Measurements from ENCODE around the gene GAS7. TPM values are rescaled to one million over a fixed set of nuclear protein-coding genes. Genes with fewer than 3 reads are reported as not detected.

GAS7 gene
- total and polyA plus RNA-seq, 9 of the 15 experiments (the other 6 are each of a cell fraction or from before 2014, with no cell fraction given): 0.11 to 0.33 TPM; not detected in 7

- Histone ChIP-seq H3K9ac (ENCODE audit: insufficient read depth in 1 of 2, low read depth in 2 of 2, low read length in 2 of 2) (no peak overlapping the region), H3K9me3 (replicated peaks; ENCODE audit: control insufficient read depth, insufficient read depth, low read depth, low read length) (no peaks in the 10 kb centered on the region), H3K9me1 (ENCODE audit: control insufficient read depth, insufficient read depth, low read length) (no peaks in the 10 kb centered on the region), H2AFZ (ENCODE audit: low read depth, low read length) (no peak overlapping the region), H3K4me2 (ENCODE audit: insufficient read depth, low read length) (no peak overlapping the region), H3K4me1 (replicated peaks in 1 of 2; ENCODE audit: control insufficient read depth in 2 of 2, insufficient read depth in 2 of 2, low read length in 2 of 2) (no peaks in the 10 kb centered on the region), H3K27ac (ENCODE audit: extremely low read depth, low read depth, low read length) (no peak overlapping the region), H3K4me3 (no peak overlapping the region), H3K36me3 (ENCODE audit: control insufficient read depth, insufficient read depth, low read length) (no peaks in the 10 kb centered on the region), H3K27me3 (ENCODE audit: control insufficient read depth in 2 of 2, insufficient read depth in 2 of 2, low read length in 2 of 2) (no peaks in the 10 kb centered on the region), H3K79me2 (ENCODE audit: control insufficient read depth, insufficient read depth, low read length) (no peaks in the 10 kb centered on the region), H4K20me1 (replicated peaks; ENCODE audit: control insufficient read depth, insufficient read depth, low read length) (no peaks in the 10 kb centered on the region)
- no peak for ATAC-seq
- CTCF ChIA-PET (ENCODE audit: low intra/inter-chr PET ratio): no interaction called here
- no peak for FAIRE-seq
- DNase-seq (ENCODE audit: extremely low read depth in 1 of 4, low spot score in 3 of 4): no peak
- in situ Hi-C loops (cut with MboI): no loop called here
- intact Hi-C loops (cut with micrococcal nuclease): no loop called here
- BruUV-seq (replicated peaks): no TSS peak
- WGBS (ENCODE audit: insufficient coverage, low coverage, missing lambda C conversion rate): 0% methylated on average over 1 of the region's 2 CpGs
- POLR2A ChIA-PET: no interaction called here
- no peak for TF ChIP-seq EWSR1 (IDR thresholded peaks at IDR 0.05; ENCODE audit: borderline replicate concordance, low read depth, partially characterized antibody)
- no peak for TF ChIP-seq BRF1 (IDR thresholded peaks at IDR 0.05; ENCODE audit: borderline replicate concordance, extremely low read depth, insufficient read length)
- no peak for TF ChIP-seq TAF1 (IDR thresholded peaks at IDR 0.05; ENCODE audit: control insufficient read depth, extremely low read depth, insufficient read depth, low read length, severe bottlenecking)
- TF ChIP-seq HNRNPLL (IDR thresholded peaks at IDR 0.05; ENCODE audit: low read depth, low read length, poor library complexity, severe bottlenecking): no peak
- TF ChIP-seq TEAD1 (CRISPR knock-in tag; IDR thresholded peaks at IDR 0.05): no peak
- no peak for TF ChIP-seq ZNF395 (CRISPR knock-in tag; IDR thresholded peaks at IDR 0.05)
- no peak for TF ChIP-seq ZNF318 (IDR thresholded peaks at IDR 0.05; ENCODE audit: borderline replicate concordance in 1 of 2, low read depth in 1 of 2)
- no peak for TF ChIP-seq KLF6 (CRISPR knock-in tag; IDR thresholded peaks at IDR 0.05; ENCODE audit: borderline replicate concordance)
- TF ChIP-seq CBX1 (IDR thresholded peaks at IDR 0.05; ENCODE audit: low read depth): no peak
- no peak for TF ChIP-seq XRCC4 (IDR thresholded peaks at IDR 0.05; ENCODE audit: extremely low read depth, insufficient read depth, insufficient read length)
- no peak for TF ChIP-seq JUND (IDR thresholded peaks at IDR 0.05; ENCODE audit: borderline replicate concordance, low read depth, low read length)
- TF ChIP-seq JUND (tag; IDR thresholded peaks at IDR 0.05; ENCODE audit: borderline replicate concordance, low read depth, low read length): no peak
- TF ChIP-seq HNRNPUL1 (IDR thresholded peaks at IDR 0.05; ENCODE audit: low read length): no peak
- no peak for TF ChIP-seq ZNF785 (CRISPR knock-in tag; IDR thresholded peaks at IDR 0.05)
These were observed 34.8 kb upstream of the GAS7 start for GRCh38 chr17:10233161-10233560.
